Suprapubic skin (tissue), 4 donors: ENCODE results near the gene TAS2R9.

Source experiments
- POLR2A ChIP-seq, 2 donors: fragments of 450-650 bp; IDR thresholded peaks; one replicate each; pipeline ENCODE4 v1.6.1; 2017; ENCODE audit warnings: antibody characterized with exemption in 2 of 2, mild to moderate bottlenecking in 2 of 2, moderate library complexity in 2 of 2
- POLR2AphosphoS5 ChIP-seq, 3 donors: sonication (generic); formaldehyde crosslinking; IDR thresholded peaks; one replicate each; pipeline ENCODE4 v1.6.1; 2017; ENCODE audit warnings: antibody characterized with exemption in 3 of 3
- TF ChIP-seq, protein P1 (sequence below), 2 donors: fragments of 200-600 bp in 1 of 2; fragments of 450-650 bp in 1 of 2; sonication (generic) in 1 of 2; IDR thresholded peaks; one replicate each; pipeline ENCODE4 v1.5.1; 2016 to 2019; ENCODE audit warnings: antibody characterized with exemption in 2 of 2, mild to moderate bottlenecking in 1 of 2, moderate library complexity in 1 of 2

DNA sequence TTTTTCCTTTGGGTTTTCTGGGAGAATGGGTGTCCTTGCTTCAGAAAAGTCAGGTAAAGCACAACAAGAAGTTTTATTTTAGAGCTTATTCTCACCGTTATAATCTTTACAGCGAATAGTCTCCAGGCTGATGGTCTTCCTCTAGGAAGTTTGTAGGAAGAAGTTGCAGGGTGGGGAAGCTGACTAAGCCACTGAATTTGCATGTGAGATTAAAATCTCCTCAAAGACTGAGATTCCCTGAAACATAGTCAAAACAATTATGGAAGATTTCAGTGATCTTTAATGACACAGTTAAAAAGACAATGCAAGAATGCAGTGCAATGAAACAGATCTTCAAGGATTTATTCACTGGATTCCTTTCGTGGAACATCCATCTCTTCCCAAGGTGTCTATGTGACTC lies 15.0 kb upstream of the TAS2R9 start:
- TF ChIP-seq, protein P1, sequence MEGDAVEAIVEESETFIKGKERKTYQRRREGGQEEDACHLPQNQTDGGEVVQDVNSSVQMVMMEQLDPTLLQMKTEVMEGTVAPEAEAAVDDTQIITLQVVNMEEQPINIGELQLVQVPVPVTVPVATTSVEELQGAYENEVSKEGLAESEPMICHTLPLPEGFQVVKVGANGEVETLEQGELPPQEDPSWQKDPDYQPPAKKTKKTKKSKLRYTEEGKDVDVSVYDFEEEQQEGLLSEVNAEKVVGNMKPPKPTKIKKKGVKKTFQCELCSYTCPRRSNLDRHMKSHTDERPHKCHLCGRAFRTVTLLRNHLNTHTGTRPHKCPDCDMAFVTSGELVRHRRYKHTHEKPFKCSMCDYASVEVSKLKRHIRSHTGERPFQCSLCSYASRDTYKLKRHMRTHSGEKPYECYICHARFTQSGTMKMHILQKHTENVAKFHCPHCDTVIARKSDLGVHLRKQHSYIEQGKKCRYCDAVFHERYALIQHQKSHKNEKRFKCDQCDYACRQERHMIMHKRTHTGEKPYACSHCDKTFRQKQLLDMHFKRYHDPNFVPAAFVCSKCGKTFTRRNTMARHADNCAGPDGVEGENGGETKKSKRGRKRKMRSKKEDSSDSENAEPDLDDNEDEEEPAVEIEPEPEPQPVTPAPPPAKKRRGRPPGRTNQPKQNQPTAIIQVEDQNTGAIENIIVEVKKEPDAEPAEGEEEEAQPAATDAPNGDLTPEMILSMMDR (IDR thresholded peaks at IDR 0.05) = no peak
- no peak for TF ChIP-seq POLR2AphosphoS5 (IDR thresholded peaks at IDR 0.05)
- TF ChIP-seq POLR2A (IDR thresholded peaks at IDR 0.05) = no peak
